ENCODE results near the gene SUPT20HL2.
"Not testable (repeated sequence)": the region's sequence is repeated elsewhere in the genome, so short reads cannot be mapped to it uniquely, and the experiment has no call there.

DNA sequence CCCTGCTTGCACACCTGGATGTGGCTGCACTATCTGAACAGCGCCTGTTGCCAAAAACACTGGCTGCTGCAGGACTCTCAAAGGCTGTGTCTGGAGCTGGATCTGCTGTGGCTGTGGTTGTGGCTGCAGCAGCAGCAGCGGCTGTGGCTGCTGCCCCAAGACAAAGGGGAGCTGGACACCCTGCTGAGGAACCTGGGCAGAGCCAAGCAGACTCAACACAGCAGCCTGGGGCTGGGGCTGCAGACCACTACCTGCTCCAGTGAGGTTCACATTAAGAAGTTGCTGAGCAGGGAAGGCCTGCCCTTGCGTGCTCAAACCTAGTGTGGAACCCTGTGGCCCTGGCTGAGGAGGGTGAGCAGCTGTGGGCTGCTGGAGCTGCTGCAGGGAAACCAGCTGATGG lies 3.0 kb downstream of the SUPT20HL2 start:
- not testable (repeated sequence) for TF ChIP-seq EZH2 (IDR thresholded peaks at IDR 0.05; ENCODE audit: borderline replicate concordance, low read length)
- TF ChIP-seq, protein P1, sequence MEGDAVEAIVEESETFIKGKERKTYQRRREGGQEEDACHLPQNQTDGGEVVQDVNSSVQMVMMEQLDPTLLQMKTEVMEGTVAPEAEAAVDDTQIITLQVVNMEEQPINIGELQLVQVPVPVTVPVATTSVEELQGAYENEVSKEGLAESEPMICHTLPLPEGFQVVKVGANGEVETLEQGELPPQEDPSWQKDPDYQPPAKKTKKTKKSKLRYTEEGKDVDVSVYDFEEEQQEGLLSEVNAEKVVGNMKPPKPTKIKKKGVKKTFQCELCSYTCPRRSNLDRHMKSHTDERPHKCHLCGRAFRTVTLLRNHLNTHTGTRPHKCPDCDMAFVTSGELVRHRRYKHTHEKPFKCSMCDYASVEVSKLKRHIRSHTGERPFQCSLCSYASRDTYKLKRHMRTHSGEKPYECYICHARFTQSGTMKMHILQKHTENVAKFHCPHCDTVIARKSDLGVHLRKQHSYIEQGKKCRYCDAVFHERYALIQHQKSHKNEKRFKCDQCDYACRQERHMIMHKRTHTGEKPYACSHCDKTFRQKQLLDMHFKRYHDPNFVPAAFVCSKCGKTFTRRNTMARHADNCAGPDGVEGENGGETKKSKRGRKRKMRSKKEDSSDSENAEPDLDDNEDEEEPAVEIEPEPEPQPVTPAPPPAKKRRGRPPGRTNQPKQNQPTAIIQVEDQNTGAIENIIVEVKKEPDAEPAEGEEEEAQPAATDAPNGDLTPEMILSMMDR (conservative IDR thresholded peaks at IDR 0.05 in 1 of 2, IDR thresholded peaks at IDR 0.05 in 1 of 2; ENCODE audit: extremely low read depth in 1 of 2, insufficient read depth in 1 of 2, low read depth in 1 of 2, low read length in 2 of 2), result not testable (repeated sequence)
